B cell (primary cell): ENCODE measurements around the gene KAZN. TPM values are rescaled to one million over a fixed set of nuclear protein-coding genes. Genes with fewer than 3 reads are reported as not detected.

Experiments used
- ATAC-seq: fragments of 200-7000 bp; cut with Tn5 transposase; one replicate; pipeline ENCODE4 v1.10.0; 2021; ENCODE audit warnings: low read depth, mild to moderate bottlenecking, moderate number of reproducible peaks, moderate library complexity
- CTCF ChIA-PET: fragments of 350-600 bp; sonication (Branson Sonifier 250); formaldehyde crosslinking; loops from one replicate; lab custom pipeline; 2021; ENCODE audit warnings: antibody characterized with exemption, inconsistent platforms; lab: Charles Lee
- POLR2A ChIA-PET: fragments of 350-600 bp; sonication (Branson Sonifier 250); formaldehyde crosslinking; loops from one replicate; lab custom pipeline; 2021; ENCODE audit warnings: antibody characterized with exemption; lab: Charles Lee
- DNase-seq: peaks from one replicate; pipeline ENCODE4 v3.0.0; 2013
- H2AFZ ChIP-seq: 2 replicates; pipeline ENCODE4 v1.6.1; 2012; ENCODE audit warnings: mild to moderate bottlenecking, low read depth, low read length; ENCODE audit not compliant: insufficient read depth, poor library complexity, severe bottlenecking
- H3K27ac ChIP-seq, 2 donors: 1 replicate in 1 of 2; 2 replicates in 1 of 2; pipeline ENCODE4 v1.5.1; 2012 to 2013; ENCODE audit warnings: low read length in 2 of 2, mild to moderate bottlenecking in 2 of 2, moderate library complexity in 1 of 2
- H3K27me3 ChIP-seq, 4 experiments: fragments of 200-600 bp in 1 of 4; sonication (generic) in 1 of 4; replicated peaks in 1 of 4; 1 replicate in 2 of 4; 2 replicates in 2 of 4; pipeline versions ENCODE4 v1.6.1 to v1.7.0; 2013 to 2016; ENCODE audit warnings: low read length in 3 of 4, mild to moderate bottlenecking in 2 of 4, mixed read lengths in 1 of 4, moderate library complexity in 1 of 4; ENCODE audit not compliant: insufficient read depth in 4 of 4, control insufficient read depth in 3 of 4; ENCODE audit errors: control extremely low read depth in 1 of 4
- H3K36me3 ChIP-seq, 2 experiments: replicated peaks in 1 of 2; 1 replicate in 1 of 2; 2 replicates in 1 of 2; pipeline versions ENCODE4 v1.6.1 to v1.7.1; 2013; ENCODE audit warnings: low read length in 1 of 2; ENCODE audit not compliant: insufficient read depth in 2 of 2, control insufficient read depth in 1 of 2; ENCODE audit errors: control extremely low read depth in 1 of 2, extremely low read depth in 1 of 2
- H3K4me1 ChIP-seq, 2 donors: fragments of 200-600 bp in 1 of 2; sonication (generic) in 1 of 2; 1 replicate in 1 of 2; 2 replicates in 1 of 2; pipeline versions ENCODE4 v1.5.1 to v1.6.1; 2013 to 2017; ENCODE audit warnings: low read length in 2 of 2; ENCODE audit not compliant: control insufficient read depth in 2 of 2, insufficient read depth in 2 of 2
- H3K4me2 ChIP-seq: replicated peaks from 2 replicates; pipeline ENCODE3; 2012; ENCODE audit warnings: mild to moderate bottlenecking, low read depth, low read length; ENCODE audit not compliant: poor library complexity, severe bottlenecking
- H3K4me3 ChIP-seq, 5 experiments: fragments of 200-600 bp in 1 of 5; sonication (generic) in 1 of 5; 1 replicate in 3 of 5; 2 replicates in 2 of 5; pipeline versions ENCODE4 v1.5.1 to v1.7.0; 2011 to 2016; ENCODE audit warnings: low read length in 4 of 5, mild to moderate bottlenecking in 4 of 5, low read depth in 2 of 5, control low read depth in 1 of 5, moderate library complexity in 1 of 5; ENCODE audit not compliant: insufficient read depth in 1 of 5; ENCODE audit errors: control extremely low read depth in 1 of 5, extremely low read depth in 1 of 5
- H3K79me2 ChIP-seq: fragments of 200-600 bp; sonication (generic); one replicate; pipeline ENCODE4 v1.6.0; 2016; ENCODE audit warnings: low read length; ENCODE audit not compliant: control insufficient read depth, insufficient read depth
- H3K9ac ChIP-seq: fragments of 200-600 bp; sonication (generic); 2 replicates; pipeline ENCODE4 v1.6.1; 2017; ENCODE audit warnings: mild to moderate bottlenecking, low read length, moderate library complexity
- H3K9me3 ChIP-seq, 3 donors: one replicate each; pipeline versions ENCODE4 v1.6.1 to v1.7.1; 2013; ENCODE audit warnings: low read length in 2 of 3; ENCODE audit not compliant: control insufficient read depth in 2 of 3, insufficient read depth in 1 of 3; ENCODE audit errors: control extremely low read depth in 1 of 3
- H4K20me1 ChIP-seq: 2 replicates; pipeline ENCODE4 v1.6.0; 2012; ENCODE audit warnings: mild to moderate bottlenecking, low read length; ENCODE audit not compliant: insufficient read depth, control insufficient read depth, poor library complexity, severe bottlenecking
- H3K27ac Mint-ChIP-seq: one replicate; pipeline ENCODE4 v1.8.0; 2021; ENCODE audit warnings: mixed read lengths
- H3K27me3 Mint-ChIP-seq: one replicate; pipeline ENCODE4 v1.8.0; 2021; ENCODE audit warnings: mixed read lengths
- H3K4me1 Mint-ChIP-seq: one replicate; pipeline ENCODE4 v1.8.0; 2021; ENCODE audit warnings: mixed read lengths
- H3K4me3 Mint-ChIP-seq: one replicate; pipeline ENCODE4 v1.8.0; 2021; ENCODE audit warnings: mixed read lengths
- H3K9me3 Mint-ChIP-seq: one replicate; pipeline ENCODE4 v1.8.0; 2022; ENCODE audit warnings: mixed read lengths; ENCODE audit not compliant: insufficient read depth
- EZH2 ChIP-seq: IDR thresholded peaks from 2 replicates; pipeline ENCODE4 v1.6.1; 2012; ENCODE audit warnings: borderline replicate concordance, low read depth, mild to moderate bottlenecking, moderate library complexity, low read length; ENCODE audit not compliant: insufficient read depth, poor library complexity, severe bottlenecking
- WGBS: methylation state at CpG from one replicate; pipeline ENCODE4 v1.1.5; 2013; ENCODE audit warnings: missing lambda C conversion rate; ENCODE audit not compliant: insufficient coverage; 5-methylcytosine and 5-hydroxymethylcytosine counted together
- intact Hi-C: fragments of 100-400 bp; cut with micrococcal nuclease; formaldehyde crosslinking; loops from one replicate; pipeline ENCODE4 v1.10.0; 2022
- polyA plus RNA-seq: library from polyadenylated mRNA; depleted of rRNA; stranded (reverse); fragments of >200 nt; gene quantifications from 2 replicates; pipeline ENCODE4 v1.2.3, GENCODE V29; 2012
- total RNA-seq, 2 donors: library from RNA; stranded (reverse); fragments of 120-200 nt in 1 of 2; gene quantifications; 1 replicate in 1 of 2; 2 replicates in 1 of 2; pipeline versions ENCODE4 v1.2.3 to v1.2.4, GENCODE V29; 2013 to 2022
- TF ChIP-seq, protein P1 (sequence below): fragments of 200-600 bp; IDR thresholded peaks from one replicate; pipeline ENCODE4 v1.8.0; 2022; ENCODE audit warnings: antibody characterized with exemption, mild to moderate bottlenecking

Gene KAZN
- total and polyA plus RNA-seq, 2 donors (not counting 1 experiment from before 2014, with no cell fraction given): 0.13 to 0.39 TPM

DNA sequence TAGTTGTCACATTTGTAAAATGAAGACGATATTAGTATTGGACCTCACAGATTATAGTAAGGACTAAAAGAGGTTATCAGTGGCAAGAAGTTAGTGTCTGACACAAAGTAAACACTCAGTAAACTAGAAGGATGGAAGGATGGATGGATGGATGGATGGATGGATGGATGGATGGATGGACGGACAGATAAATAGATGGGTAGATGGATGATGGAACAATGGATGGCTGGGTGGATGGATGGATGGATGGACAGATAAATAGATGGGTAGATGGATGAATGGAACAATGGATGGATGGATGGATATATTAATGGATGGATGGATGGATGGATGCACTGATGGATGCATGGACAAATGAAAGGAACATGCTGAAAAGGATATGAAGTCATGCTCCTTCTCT is 22.3 kb upstream of the KAZN start:
- H3K4me1 Mint-ChIP-seq: no peaks in the 10 kb centered on the region

DNA sequence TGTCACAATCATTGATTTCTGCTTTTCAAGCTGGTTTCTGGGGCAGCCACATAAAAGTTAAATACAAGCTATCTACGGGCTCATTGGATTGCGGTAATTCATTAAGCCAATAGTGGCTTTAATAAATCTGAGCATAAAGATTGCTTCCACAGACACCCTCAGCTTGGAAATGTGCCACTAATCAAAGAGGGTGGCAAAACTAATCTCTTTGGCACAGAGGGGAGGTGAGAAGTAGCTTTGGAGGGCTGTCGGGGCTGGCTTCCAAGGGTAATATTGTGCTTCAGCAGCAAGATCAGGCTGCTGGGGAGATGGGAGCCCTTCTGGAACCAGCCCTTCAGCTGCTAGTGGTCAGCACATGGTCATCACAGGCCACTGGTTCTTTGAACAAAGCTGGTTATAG is 21.2 kb upstream of the KAZN start:
- Histone ChIP-seq H3K4me3 (no peak overlapping the region), H3K27me3 (no peaks in the 10 kb centered on the region), H3K4me2 (no peak overlapping the region), H3K4me1 (no peaks in the 10 kb centered on the region), H2AFZ (no peak overlapping the region), H3K9me3 (peaks cover 0 to 6% (median 0%) of the 10 kb centered on the region in 3 donors), H4K20me1 (no peaks in the 10 kb centered on the region), H3K9ac (no peak overlapping the region), H3K27ac (no peak overlapping the region), H3K79me2 (no peaks in the 10 kb centered on the region), H3K36me3 (no peaks in the 10 kb centered on the region)
- WGBS: 91% methylated on average over 1 of the region's 3 CpGs
- Mint-ChIP-seq H3K4me3 (no peak overlapping the region), H3K27ac (no peak overlapping the region), H3K9me3 (no peaks in the 10 kb centered on the region), H3K27me3 (peaks cover 7% of the 10 kb centered on the region), H3K4me1 (no peaks in the 10 kb centered on the region)
- no peak for ATAC-seq
- intact Hi-C loops: no loop called here
- no peak for TF ChIP-seq EZH2
- TF ChIP-seq, protein P1, sequence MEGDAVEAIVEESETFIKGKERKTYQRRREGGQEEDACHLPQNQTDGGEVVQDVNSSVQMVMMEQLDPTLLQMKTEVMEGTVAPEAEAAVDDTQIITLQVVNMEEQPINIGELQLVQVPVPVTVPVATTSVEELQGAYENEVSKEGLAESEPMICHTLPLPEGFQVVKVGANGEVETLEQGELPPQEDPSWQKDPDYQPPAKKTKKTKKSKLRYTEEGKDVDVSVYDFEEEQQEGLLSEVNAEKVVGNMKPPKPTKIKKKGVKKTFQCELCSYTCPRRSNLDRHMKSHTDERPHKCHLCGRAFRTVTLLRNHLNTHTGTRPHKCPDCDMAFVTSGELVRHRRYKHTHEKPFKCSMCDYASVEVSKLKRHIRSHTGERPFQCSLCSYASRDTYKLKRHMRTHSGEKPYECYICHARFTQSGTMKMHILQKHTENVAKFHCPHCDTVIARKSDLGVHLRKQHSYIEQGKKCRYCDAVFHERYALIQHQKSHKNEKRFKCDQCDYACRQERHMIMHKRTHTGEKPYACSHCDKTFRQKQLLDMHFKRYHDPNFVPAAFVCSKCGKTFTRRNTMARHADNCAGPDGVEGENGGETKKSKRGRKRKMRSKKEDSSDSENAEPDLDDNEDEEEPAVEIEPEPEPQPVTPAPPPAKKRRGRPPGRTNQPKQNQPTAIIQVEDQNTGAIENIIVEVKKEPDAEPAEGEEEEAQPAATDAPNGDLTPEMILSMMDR: no peak
- ChIA-PET CTCF (no interaction called here), POLR2A (no interaction called here)
- no peak for DNase-seq

More for the DNA sequence above, 22.3 kb upstream of the KAZN start:
- peaks cover 0 to 3% (median 0%) of the 10 kb centered on the region in 3 donors for H3K9me3 ChIP-seq
- no peaks in the 10 kb centered on the region for H4K20me1 ChIP-seq
- no peak overlapping the region for H2AFZ ChIP-seq
- DNase-seq (no peak), ATAC-seq (no peak)
- POLR2A ChIA-PET: no interaction called here
- no peaks in the 10 kb centered on the region for H3K4me1 ChIP-seq
- H3K27ac ChIP-seq: no peak overlapping the region
- H3K4me2 ChIP-seq: no peak overlapping the region
- WGBS: 100% methylated on average over 2 of the region's 2 CpGs
- no peak overlapping the region for H3K4me3 Mint-ChIP-seq
- intact Hi-C loops: no loop called here
- H3K9me3 Mint-ChIP-seq: no peaks in the 10 kb centered on the region
- H3K9ac ChIP-seq: no peak overlapping the region
- TF ChIP-seq, protein P1: no peak
- TF ChIP-seq EZH2: no peak
- peaks cover 7% of the 10 kb centered on the region for H3K27me3 Mint-ChIP-seq
- no peaks in the 10 kb centered on the region for H3K27me3 ChIP-seq
- no peak overlapping the region for H3K4me3 ChIP-seq
- H3K27ac Mint-ChIP-seq: no peak overlapping the region
- no peaks in the 10 kb centered on the region for H3K79me2 ChIP-seq
- no peaks in the 10 kb centered on the region for H3K36me3 ChIP-seq
- CTCF ChIA-PET: no interaction called here
